Stimulated activated naive CD8-positive, alpha-beta T cell treated with anti-CD3 and anti-CD28 coated beads, Interleukin-15, amount 100 ng/mL, for 72 hours (primary cell): ENCODE results near the gene CKMT2.
A peak's percentile ranks its signal among the peaks of the same experiment; 100 is the strongest.

Experiments
- ATAC-seq: fragments of 150-1000 bp; cut with Tn5 transposase; 2 replicates; pipeline ENCODE4 v1.10.0; 2021; ENCODE audit warnings: mild to moderate bottlenecking, moderate library complexity
- DNase-seq, 2 donors: peaks; one replicate each; pipeline ENCODE4 v3.0.0; 2021 to 2022
- H3K27ac Mint-ChIP-seq, 2 donors: one replicate each; pipeline ENCODE4 v1.8.0; 2022; ENCODE audit warnings: mild to moderate bottlenecking in 2 of 2, mixed read lengths in 2 of 2, moderate library complexity in 2 of 2
- H3K27me3 Mint-ChIP-seq: one replicate; pipeline ENCODE4 v1.8.0; 2022; ENCODE audit warnings: mixed read lengths
- H3K4me1 Mint-ChIP-seq: one replicate; pipeline ENCODE4 v1.8.0; 2022; ENCODE audit warnings: mild to moderate bottlenecking, mixed read lengths
- H3K4me3 Mint-ChIP-seq, 2 donors: one replicate each; pipeline ENCODE4 v1.8.0; 2022; ENCODE audit warnings: mild to moderate bottlenecking in 2 of 2, mixed read lengths in 2 of 2, moderate library complexity in 1 of 2
- H3K9me3 Mint-ChIP-seq, 2 donors: one replicate each; pipeline ENCODE4 v1.8.0; 2022; ENCODE audit warnings: mixed read lengths in 2 of 2

Gene CKMT2

DNA sequence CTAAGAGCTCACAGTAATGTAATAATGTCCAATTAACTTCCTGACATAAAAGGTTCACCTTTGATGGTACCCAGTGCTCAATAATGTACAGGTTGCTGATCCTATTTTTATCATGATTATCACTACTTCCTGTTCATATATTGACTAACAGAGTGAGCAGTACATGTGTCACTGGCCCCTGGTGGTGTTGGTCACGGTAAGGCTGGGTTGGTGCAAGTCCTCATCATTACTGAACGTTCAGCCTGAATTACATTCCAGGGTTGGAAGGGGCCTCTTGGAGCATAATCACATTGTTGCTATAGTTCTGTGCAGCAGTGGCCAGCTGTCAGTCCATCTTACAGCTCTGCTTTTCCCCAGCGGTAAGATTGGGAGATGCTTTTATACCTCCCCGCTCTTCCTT is 24.2 kb upstream of the CKMT2 start:
- H3K4me1 Mint-ChIP-seq, result peaks cover 12% of the 10 kb centered on the region
- peak overlapping the region in 1 of 2 donors; percentile 92 for H3K27ac Mint-ChIP-seq
- H3K27me3 Mint-ChIP-seq, result no peaks in the 10 kb centered on the region
- H3K9me3 Mint-ChIP-seq, result no peaks in the 10 kb centered on the region
- no peak overlapping the region for H3K4me3 Mint-ChIP-seq
- ATAC-seq (no peak), DNase-seq (no peak)

DNA sequence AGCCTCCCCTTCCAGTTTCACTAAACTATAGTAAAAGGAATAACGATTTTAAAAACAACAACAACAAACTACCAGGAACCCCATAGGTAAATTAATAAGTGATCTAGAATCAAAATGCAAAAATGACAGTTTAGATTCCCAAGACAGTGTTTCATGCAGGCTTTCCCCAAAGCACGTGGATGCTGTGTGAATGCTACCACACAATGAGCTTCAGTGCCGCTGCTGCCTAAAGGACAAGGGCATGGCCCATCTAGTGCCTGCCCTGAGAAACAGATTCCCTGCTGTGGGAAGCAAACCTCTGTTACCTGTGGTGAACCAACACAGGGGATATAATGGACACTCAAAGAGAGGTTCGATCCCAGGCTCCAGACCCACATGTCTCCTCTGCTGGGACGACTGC is 23.7 kb upstream of the CKMT2 start:
- DNase-seq, result no peak
- H3K4me1 Mint-ChIP-seq, result peaks cover 12% of the 10 kb centered on the region
- H3K4me3 Mint-ChIP-seq, result no peak overlapping the region
- no peaks in the 10 kb centered on the region for H3K27me3 Mint-ChIP-seq
- peak overlapping the region in 1 of 2 donors; percentile 92 for H3K27ac Mint-ChIP-seq
- no peaks in the 10 kb centered on the region for H3K9me3 Mint-ChIP-seq
- ATAC-seq, result no peak

DNA sequence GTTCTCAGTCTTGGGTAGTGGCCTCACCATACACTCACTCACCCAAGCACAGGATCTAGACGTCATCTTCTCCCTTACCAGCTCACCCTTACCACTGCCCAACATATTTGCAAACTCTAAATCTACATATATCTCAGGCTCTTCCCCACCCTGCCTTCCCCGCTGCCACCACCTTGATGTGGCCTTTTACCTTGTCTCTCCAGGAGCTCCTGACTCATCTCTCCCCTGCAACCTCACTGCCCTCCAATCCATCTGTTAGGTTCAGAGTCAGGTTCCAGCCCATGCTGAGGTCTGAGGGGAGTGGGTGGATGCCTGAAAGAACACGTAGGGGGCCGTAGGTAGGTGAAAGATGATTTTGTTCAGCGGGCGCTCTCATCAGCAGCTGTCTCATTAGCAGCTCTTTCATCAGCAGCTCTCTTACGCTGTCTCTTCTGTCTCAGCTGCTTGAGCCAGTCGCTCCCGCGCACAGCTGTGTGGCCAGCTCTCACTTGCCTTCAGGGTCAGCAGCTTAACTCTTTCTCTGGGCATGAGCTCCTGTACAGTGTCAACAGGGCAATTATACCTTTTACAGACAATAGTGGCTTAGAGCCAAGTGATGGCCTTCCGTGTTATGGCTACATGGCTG is 23.1 kb upstream of the CKMT2 start:
- H3K9me3 Mint-ChIP-seq, result no peaks in the 10 kb centered on the region
- peak in 1 of 2 donors; percentile 32 for DNase-seq
- H3K27me3 Mint-ChIP-seq, result no peaks in the 10 kb centered on the region
- peaks cover 12% of the 10 kb centered on the region for H3K4me1 Mint-ChIP-seq
- peak; percentile 80 for ATAC-seq
- no peak overlapping the region for H3K4me3 Mint-ChIP-seq
- no peak overlapping the region for H3K27ac Mint-ChIP-seq

DNA sequence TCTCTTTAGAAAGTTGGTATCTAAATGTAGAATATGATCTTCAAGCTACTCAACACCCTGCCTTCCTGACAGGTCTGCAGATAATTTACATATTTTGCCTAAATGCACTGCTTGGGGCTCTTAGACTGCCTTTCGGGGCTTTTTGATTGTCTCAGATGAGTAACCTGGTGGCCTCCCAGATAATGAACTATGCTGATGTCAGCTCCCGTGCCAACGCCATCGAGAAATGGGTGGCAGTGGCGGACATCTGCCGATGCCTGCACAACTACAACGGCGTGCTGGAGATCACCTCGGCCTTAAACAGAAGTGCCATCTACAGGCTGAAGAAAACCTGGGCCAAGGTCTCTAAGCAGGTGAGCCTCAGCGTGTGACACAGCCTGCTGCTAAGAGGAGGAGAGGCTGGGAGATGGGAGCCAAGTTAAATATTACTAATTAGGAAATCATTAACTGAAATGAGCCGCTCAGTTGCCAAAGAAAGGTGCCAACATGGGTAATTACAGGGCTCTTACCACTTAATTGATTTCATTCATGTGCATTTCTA is 20.8 kb upstream of the CKMT2 start:
- Mint-ChIP-seq H3K4me3 (no peak overlapping the region), H3K4me1 (peaks cover 12% of the 10 kb centered on the region), H3K27me3 (no peaks in the 10 kb centered on the region), H3K9me3 (no peaks in the 10 kb centered on the region), H3K27ac (no peak overlapping the region)
- DNase-seq, result no peak
- ATAC-seq, result peak; percentile 62

DNA sequence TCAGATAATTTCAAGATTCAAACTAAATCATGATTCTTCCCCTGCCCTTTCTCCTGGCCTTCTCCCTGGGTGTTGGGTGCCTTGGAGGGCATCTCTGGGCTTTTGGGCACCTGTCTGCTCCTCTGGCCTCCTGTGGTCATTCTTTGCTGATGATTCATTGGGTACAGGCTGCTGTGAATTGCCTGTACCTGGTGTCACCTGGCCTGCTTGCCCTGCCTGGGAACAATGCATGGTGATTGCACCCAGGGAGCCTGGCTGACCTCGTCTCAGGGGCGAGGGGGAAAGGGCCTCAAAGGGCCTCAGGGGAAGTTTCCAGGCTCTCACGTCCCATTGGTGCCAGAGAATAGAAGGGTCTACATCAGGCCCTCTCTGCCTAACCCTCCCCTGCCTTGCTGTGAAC is 20.1 kb upstream of the CKMT2 start:
- DNase-seq, result no peak
- ATAC-seq, result no peak
- no peak overlapping the region for H3K27ac Mint-ChIP-seq

DNA sequence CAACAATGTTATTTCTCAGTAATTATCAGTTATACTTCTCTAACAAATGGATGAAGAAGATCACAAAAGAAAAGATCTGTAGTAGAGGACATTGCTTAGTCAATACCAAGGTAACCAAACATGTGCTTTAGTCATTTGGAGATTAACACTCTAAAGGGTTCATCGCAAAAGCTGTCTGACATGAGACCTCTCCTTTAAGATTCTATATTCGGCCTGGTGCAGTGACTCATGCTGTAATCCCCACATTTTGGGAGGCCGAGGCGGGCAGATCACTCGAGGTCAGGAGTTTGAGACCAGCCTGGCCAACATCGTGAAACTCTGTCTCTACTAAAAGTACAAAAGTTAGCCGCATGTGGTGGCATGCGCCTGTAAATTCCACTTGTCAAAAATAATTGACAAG is 18.3 kb upstream of the CKMT2 start:
- Mint-ChIP-seq H3K27ac (peak overlapping the region in 1 of 2 donors; percentile 15), H3K27me3 (no peaks in the 10 kb centered on the region), H3K4me1 (peaks cover 8% of the 10 kb centered on the region), H3K9me3 (no peaks in the 10 kb centered on the region), H3K4me3 (no peak overlapping the region)
- ATAC-seq (no peak), DNase-seq (no peak)

More for the DNA sequence above, 20.1 kb upstream of the CKMT2 start:
- Mint-ChIP-seq H3K4me3 (no peak overlapping the region), H3K27me3 (no peaks in the 10 kb centered on the region), H3K4me1 (peaks cover 12% of the 10 kb centered on the region), H3K9me3 (no peaks in the 10 kb centered on the region)

DNA sequence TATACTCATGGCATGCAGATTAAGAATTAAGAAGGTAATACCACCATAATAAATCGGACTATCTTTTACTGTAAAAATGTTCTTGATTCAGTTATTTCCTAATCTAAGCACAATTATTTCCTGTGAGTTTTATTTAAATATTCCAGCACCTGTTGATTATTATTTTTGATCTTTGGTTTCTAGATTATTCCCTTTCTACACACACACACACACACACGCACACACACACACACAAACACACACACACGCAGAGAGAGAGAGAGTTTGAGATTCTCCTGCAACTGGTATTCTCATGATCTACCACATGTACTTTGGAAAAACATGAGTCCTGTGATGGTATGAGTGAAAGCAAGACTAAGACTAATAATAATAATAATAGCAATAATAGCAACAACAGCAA is 17.0 kb upstream of the CKMT2 start:
- Mint-ChIP-seq H3K27ac (no peak overlapping the region), H3K4me1 (no peaks in the 10 kb centered on the region), H3K9me3 (no peaks in the 10 kb centered on the region), H3K4me3 (no peak overlapping the region), H3K27me3 (no peaks in the 10 kb centered on the region)
- no peak for DNase-seq
- no peak for ATAC-seq

DNA sequence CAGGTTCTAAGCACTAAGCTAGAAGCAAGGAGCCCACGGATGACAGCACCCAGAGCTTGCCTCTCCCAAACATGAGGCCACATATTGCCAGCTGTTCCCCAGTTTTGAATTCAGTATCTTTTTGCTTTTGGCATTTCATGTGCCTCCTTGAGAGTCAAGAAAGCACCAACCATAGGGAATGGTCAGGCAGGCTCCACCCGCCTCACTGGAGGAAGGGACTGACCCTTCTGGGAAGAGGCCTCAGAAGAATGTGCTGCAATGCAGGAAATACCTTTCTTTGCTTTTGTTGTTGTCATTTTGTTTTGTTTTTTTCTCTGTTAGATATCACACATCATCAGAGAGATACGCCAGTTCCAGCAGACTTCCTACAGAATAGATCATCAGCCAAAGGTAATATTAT is 13.7 kb upstream of the CKMT2 start:
- no peak overlapping the region for H3K27ac Mint-ChIP-seq
- H3K4me3 Mint-ChIP-seq, result no peak overlapping the region
- no peaks in the 10 kb centered on the region for H3K27me3 Mint-ChIP-seq
- no peaks in the 10 kb centered on the region for H3K9me3 Mint-ChIP-seq
- H3K4me1 Mint-ChIP-seq, result no peaks in the 10 kb centered on the region
- ATAC-seq, result no peak
- DNase-seq, result no peak

DNA sequence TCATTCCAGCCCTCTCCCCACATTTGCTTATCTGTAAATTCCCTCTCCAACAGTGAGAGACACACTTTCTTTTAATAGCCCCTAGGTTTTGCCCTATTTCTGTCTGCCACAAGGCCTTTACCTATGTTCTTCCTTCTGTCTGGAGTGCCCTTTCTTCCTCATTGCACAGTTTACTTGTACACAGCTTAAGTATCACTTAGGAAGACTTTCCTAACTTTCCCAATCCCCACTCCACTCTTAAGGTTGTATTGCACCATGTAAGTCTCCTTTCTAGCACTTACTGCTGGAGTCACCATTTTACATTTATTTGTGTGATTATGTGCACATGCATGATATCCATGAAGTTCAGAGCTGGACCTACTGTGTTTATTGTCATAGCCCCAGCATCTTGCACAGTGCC is 10.8 kb upstream of the CKMT2 start:
- Mint-ChIP-seq H3K4me3 (no peak overlapping the region), H3K27ac (no peak overlapping the region), H3K4me1 (no peaks in the 10 kb centered on the region), H3K27me3 (no peaks in the 10 kb centered on the region), H3K9me3 (no peaks in the 10 kb centered on the region)
- no peak for ATAC-seq
- DNase-seq, result no peak

DNA sequence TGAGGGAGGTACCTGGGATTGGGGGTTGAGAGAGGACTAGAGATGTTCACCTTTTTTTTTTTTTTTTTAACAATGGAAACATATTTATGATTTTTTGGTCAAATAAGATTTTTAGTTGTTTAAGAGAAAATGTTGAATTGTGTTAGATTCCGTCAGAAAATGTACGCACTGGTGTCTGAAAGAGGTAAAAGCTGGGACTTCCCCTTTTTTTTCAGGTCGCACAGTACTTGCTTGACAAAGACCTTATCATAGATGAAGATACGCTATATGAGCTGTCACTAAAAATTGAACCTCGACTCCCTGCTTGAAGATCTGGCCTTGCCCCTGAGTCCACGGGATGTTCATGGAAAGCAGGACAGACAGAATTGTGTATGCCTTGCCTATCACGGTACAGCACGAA is 7.7 kb upstream of the CKMT2 start:
- H3K27ac Mint-ChIP-seq, result no peak overlapping the region
- H3K4me3 Mint-ChIP-seq, result no peak overlapping the region
- no peaks in the 10 kb centered on the region for H3K4me1 Mint-ChIP-seq
- ATAC-seq, result no peak
- H3K27me3 Mint-ChIP-seq, result no peaks in the 10 kb centered on the region
- no peak for DNase-seq
- H3K9me3 Mint-ChIP-seq, result no peaks in the 10 kb centered on the region

DNA sequence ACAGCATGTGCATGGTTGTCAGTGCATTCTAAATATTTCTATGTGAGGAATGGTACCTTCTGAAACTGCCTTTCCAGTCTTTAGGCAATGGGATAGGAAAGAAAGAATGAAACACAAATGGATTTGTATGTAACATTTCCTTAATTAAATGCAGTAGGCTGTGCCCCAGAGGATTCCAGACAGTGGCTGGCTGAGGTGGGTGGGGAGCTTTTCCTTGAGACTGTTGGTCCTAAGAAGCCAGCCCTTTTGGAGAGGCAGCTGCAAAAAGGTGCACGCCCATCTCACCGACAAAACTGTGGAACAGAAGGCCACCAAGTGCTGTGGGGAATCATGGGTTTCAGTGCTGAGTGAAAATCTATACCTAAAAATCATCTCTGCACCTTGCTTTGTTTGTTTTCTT is 6.8 kb upstream of the CKMT2 start:
- DNase-seq, result no peak
- no peaks in the 10 kb centered on the region for H3K9me3 Mint-ChIP-seq
- no peak overlapping the region for H3K4me3 Mint-ChIP-seq
- no peak for ATAC-seq
- H3K27me3 Mint-ChIP-seq, result no peaks in the 10 kb centered on the region
- H3K27ac Mint-ChIP-seq, result no peak overlapping the region
- H3K4me1 Mint-ChIP-seq, result no peaks in the 10 kb centered on the region

DNA sequence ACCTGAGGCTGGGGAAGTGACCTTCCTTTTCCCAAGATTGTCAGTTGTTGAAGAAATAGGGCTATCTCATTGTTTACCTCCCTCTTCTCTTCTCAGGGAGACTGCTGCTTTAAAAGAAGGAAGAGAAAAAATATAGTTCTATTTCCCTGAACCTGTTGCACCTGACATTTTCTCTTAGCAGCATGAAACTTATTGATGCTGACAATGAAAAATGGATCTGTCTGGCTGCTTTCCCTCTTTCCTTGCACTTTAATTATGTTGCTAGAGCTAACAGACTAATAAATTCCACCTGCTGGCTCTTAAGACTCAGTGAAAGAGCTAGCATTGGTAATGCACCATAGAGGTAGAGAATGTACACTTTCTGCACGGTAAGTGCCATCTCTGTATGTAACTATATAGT is 6.2 kb upstream of the CKMT2 start:
- Mint-ChIP-seq H3K4me1 (no peaks in the 10 kb centered on the region), H3K4me3 (no peak overlapping the region), H3K9me3 (no peaks in the 10 kb centered on the region), H3K27ac (no peak overlapping the region), H3K27me3 (no peaks in the 10 kb centered on the region)
- DNase-seq, result no peak
- ATAC-seq, result no peak

DNA sequence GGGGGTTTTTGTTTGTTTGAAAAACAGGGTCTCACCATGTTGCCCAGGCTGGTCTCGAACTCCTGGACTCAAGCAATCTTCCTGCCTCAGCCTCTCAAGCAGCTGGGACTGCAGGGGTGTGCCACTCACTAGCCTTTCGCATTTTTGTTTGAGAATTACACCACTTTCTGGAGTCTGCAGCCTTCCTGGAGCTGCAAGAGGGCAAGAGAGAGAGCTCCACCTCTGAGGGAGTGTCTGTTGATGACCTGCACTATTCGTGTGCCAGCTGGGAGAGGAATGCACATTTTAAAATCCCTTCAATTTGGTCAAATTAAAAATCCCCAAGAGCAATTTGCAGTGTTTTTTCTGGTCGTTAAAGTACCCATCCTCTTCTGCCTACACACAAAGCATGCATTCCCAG is 5.0 kb upstream of the CKMT2 start:
- Mint-ChIP-seq H3K4me3 (no peak overlapping the region), H3K4me1 (peaks cover 8% of the 10 kb centered on the region)
- no peak for ATAC-seq

DNA sequence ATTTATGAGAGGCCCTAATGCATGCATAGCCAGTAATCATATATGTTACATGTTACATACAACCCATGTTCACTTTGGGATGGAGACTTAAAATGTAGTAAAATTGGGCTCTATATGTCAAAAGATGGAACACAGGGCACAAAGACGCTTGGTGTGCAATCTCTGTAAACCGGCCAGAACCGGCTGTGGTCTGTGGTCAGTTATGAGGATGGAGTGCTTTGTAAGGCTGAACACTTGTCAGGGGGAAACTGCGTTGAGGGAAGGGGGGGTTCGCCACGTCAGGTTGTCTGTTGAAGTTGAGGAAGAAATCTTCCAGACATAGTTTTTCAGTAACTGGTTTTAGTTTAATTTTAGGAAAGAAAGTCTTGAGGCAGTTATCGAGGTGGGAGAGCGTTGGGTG is 2.7 kb upstream of the CKMT2 start:
- Mint-ChIP-seq H3K27ac (no peak overlapping the region), H3K4me1 (peaks cover 28% of the 10 kb centered on the region), H3K4me3 (no peak overlapping the region), H3K9me3 (no peaks in the 10 kb centered on the region), H3K27me3 (no peaks in the 10 kb centered on the region)
- DNase-seq (no peak), ATAC-seq (no peak)

More for the DNA sequence above, 5.0 kb upstream of the CKMT2 start:
- Mint-ChIP-seq H3K27ac (no peak overlapping the region), H3K27me3 (no peaks in the 10 kb centered on the region), H3K9me3 (no peaks in the 10 kb centered on the region)
- DNase-seq, result no peak

DNA sequence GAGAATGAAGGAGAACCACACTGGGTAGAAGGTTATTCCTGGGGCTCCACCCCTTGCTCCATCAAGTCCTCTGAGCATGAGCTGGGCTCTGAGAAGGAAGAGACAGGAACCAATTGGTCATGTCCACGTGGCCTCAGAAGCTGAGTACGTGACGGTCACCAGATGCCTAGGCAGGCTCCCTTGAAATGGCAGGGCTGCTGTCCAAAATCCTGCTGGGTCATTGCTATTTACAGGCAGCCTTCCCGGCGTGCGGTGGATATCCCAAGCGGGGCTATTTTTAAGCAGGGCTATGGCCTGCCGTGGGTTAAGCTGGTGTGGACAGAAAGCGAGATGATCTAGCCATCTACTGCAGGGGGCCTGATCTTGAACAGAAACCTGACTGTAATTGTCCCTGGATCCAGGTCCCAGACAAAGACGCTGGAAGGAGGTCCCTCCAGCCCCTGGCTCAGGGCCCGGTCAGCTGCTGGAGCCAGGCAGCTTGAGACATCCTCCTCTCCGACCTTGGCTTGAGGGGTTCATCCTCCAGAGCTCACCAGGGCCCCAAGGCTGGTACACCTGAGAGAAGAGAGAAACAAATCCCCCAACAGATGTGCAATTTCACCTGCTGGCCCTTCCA is 550 bp upstream of the CKMT2 start:
- peak; percentile 5 for ATAC-seq

DNA sequence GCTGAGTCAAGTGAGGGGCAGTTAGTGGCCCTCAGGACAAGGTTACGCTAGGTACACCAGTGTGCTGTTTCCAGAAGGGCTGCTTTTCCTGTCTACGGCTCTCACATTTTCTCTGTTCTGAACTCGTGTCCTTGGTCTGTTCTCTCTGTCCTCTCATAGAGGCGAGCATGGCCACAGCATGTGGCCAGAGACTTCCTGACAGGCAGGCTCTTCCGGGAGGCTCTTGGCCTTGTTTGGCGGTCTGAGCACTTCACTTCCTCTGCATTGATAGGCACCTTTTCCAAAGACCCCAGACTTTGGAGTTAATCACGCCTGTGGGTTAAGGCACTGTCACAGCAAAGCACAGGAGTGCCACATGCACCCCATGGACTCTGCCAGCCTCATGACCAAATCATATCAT is 1.2 kb downstream of the CKMT2 start:
- no peaks in the 10 kb centered on the region for H3K9me3 Mint-ChIP-seq
- ATAC-seq, result no peak
- H3K4me3 Mint-ChIP-seq, result no peak overlapping the region
- H3K4me1 Mint-ChIP-seq, result peaks cover 33% of the 10 kb centered on the region
- DNase-seq, result no peak
- no peaks in the 10 kb centered on the region for H3K27me3 Mint-ChIP-seq
- H3K27ac Mint-ChIP-seq, result peak overlapping the region in 1 of 2 donors; percentile 55

More for the DNA sequence above, 550 bp upstream of the CKMT2 start:
- peak overlapping the region in 1 of 2 donors; percentile 70 for H3K4me3 Mint-ChIP-seq
- no peaks in the 10 kb centered on the region for H3K9me3 Mint-ChIP-seq
- DNase-seq, result no peak
- peak overlapping the region in 1 of 2 donors; percentile 34 for H3K27ac Mint-ChIP-seq
- H3K4me1 Mint-ChIP-seq, result peaks cover 33% of the 10 kb centered on the region
- no peaks in the 10 kb centered on the region for H3K27me3 Mint-ChIP-seq

DNA sequence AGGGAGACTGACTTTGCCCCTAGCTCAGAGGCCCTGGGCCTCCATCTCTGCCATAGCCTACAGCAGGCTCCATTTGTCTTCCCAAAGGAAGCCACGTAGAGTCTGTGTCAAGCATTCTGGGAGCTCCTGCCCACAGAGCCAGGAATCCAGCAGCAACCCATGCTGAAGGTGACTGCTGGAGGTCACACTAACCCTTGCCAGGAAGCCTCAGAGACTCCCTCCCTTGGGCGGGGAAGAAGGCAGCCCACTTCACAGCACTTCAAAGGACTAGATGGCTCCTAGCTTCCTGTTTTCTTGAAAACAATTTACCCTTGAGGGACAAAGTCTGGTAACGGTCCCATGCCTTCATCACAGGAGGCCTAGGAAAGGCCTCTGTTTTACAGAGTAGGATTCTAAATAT is 1.7 kb downstream of the CKMT2 start:
- peaks cover 33% of the 10 kb centered on the region for H3K4me1 Mint-ChIP-seq

More for the DNA sequence above, 1.7 kb downstream of the CKMT2 start:
- Mint-ChIP-seq H3K27ac (no peak overlapping the region), H3K27me3 (no peaks in the 10 kb centered on the region), H3K9me3 (no peaks in the 10 kb centered on the region), H3K4me3 (no peak overlapping the region)
- DNase-seq, result no peak
- no peak for ATAC-seq
